Measurements from ENCODE around the gene GGT7.
"Not testable (repeated sequence)": the region's sequence is repeated elsewhere in the genome, so short reads cannot be mapped to it uniquely, and the experiment has no call there.

GGT7 gene

DNA sequence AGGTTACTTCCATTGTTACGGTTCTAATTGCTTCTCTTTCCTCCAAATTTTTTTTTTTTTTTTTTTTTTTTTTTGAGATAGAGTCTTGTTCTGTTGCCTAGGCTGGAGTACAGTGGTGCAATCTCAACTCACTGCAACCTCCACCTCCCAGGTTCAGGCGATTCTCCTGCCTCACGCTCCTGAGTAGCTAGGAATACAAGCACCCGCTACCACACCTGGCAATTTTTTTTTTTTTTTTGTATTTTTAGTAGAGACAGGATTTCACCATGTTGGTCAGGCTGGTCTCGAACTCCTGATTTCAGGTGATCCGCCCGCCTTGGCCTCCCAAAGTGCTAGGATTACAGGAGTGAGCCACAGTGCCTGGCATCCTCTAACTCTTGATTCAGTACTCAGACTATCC is 8.3 kb upstream of the GGT7 start:
- not testable (repeated sequence) for DNase-seq

GRCh38 chr20:34880215-34880850 is 7.7 kb upstream of the GGT7 start:
- no peak for DNase-seq

GRCh38 chr20:34876406-34877282 is 4.0 kb upstream of the GGT7 start, which contains the start of gene ACSS2:
TSS of gene ACSS2 (plus strand) at chr20:34876612. CDS start at chr20:34876646, 34 bp downstream.
- DNase-seq: peak; percentile 98

- no peak for DNase-seq
These were observed 3.2 kb upstream of the GGT7 start for GRCh38 chr20:34875642-34876405.

DNA sequence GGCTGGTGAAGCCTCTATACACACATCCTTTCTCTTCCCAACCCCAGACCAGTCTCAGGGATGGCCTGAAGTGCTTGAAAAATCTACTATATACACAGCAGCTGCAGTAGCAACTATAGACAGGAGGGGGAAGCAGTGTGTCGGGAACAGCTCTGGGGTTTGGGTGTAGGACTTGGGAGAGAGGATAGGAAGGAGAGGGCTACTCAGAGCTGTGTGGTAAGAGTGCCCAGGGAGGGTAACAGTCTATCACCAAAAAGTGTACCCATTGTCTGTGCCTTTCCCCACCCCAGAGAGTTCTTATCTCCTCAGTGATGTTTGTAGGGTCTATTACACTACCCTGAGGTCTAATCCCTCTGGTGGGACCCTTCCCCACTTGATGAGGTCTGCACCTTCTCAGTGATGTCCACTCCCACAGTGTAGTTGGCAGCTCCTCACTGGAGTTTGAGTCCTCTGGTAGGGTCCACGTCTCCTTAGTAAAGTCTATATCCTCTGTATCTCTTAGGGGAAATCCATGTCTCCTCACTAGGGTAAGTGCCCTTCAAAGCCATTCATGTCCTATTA is 1.5 kb upstream of the GGT7 start:
- DNase-seq: peak; percentile 62

GRCh38 chr20:34873583-34874093 is 982 bp upstream of the GGT7 start:
- no peak for DNase-seq

GRCh38 chr20:34871966-34872621 is 562 bp downstream of the GGT7 start:
- DNase-seq: no peak

- DNase-seq: no peak
These were observed 1.2 kb downstream of the GGT7 start for GRCh38 chr20:34871320-34871926.

DNA sequence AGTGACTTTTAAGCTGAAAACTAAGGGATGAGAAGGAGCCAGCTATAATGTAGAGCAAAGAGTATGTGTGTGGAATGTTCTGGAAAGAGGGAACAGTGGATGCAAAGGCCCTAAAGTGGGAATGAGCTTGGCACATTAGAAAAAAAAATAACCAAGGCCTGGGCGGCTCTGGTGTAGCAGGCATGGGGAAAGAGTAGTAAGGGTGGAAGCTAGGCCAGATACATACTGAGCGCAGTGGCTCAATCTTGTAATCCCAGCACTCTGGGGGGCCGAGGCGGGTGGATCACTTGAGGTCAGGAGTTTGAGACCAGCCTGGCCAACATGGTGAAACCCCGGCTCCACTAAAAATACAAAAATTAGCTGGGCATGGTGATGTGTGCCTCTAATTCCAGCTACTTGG is 8.4 kb downstream of the GGT7 start:
- no peak for DNase-seq

- DNase-seq: no peak
These were observed 9.2 kb downstream of the GGT7 start for GRCh38 chr20:34863421-34863965.

DNA sequence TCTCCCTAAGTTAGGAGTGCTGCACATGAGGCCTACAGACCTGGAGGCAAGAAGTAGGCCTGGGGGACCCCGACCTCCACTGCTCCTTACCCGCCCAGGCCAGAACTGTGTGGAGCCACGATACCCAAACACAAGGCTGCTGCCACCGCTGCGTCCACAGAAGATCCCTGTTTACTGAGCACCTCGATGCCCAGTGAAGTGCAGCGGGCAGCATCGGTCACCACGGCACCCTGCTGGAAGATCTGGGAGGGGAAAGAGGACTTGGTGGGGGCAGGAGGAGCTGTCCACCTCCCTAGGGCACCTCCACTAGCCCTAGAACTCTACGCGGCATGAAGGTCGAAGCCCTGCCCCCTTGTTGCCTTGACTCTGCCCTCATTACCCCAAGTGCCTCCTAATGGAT is 9.9 kb downstream of the GGT7 start:
- DNase-seq: no peak

- DNase-seq: no peak
These were observed 11.1 kb downstream of the GGT7 start for GRCh38 chr20:34861386-34862084.

- no peak for DNase-seq
These were observed 12.7 kb downstream of the GGT7 start for GRCh38 chr20:34859826-34860545.

DNA sequence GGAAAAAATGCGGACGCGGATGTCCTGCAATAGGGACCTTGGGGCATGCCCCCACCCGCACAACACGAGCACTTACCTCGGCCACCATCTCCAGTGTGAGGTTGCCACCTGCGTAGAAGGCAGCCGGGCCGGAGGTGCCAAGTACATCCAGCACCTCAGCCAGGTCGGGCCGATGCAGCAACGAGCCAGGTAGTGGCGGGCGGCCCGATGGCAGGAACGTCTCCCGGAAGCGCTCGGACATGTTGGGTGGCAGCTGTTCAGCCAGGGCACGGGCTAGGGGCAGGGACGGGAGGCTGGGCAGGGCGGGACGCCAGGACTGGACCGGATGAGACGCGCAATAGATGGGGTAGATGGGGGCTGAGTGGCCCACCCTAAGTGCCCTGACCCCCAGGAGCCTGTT is 13.3 kb downstream of the GGT7 start:
- no peak for DNase-seq

DNA sequence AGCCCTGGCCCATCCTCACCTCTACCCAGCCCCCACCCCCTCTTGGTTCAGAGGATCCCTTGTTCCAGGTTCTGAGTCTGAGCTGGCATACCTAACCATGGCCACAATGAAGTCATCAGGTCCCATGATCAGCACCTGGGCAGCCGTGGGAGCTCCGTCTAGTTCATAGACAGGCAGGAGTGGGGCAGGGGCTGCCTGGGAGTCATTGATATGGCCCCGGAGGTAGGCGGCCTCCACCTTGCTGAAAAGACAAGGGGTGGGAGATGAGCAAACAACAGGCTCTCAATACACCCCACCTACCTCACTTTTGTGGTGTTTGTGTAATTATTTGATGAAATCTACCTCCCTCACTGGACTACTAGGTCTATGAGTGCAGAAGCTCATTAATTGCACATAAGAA is 20.4 kb downstream of the GGT7 start:
- DNase-seq: no peak

GRCh38 chr20:34850969-34851368 is 21.7 kb downstream of the GGT7 start:
- DNase-seq: no peak

GRCh38 chr20:34849778-34850177 is 22.9 kb downstream of the GGT7 start:
- DNase-seq: no peak

GRCh38 chr20:34848597-34848996 is 24.1 kb downstream of the GGT7 start:
- DNase-seq: no peak

GRCh38 chr20:34843421-34843820 is 29.2 kb downstream of the GGT7 start:
- DNase-seq: no peak

DNA sequence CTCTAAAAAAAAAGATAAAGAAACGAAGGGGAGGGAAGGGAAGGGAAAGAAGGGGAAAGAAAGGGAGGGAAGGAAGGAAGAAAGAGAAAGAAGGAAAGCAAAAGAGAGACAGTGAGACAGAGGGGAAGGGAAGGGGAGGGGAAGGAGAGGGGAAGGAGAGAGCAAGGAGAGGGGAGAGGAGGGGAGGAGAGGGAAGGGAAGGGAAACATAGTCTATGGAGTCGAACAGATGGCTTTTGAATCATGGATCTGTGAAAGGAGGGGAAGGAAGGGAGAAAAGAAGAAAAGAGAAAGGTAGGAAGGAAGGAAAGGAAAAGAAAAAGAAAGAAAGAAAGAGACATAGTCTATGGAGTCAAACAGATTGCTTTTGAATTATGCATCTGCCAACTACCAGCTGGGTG is 30.5 kb downstream of the GGT7 start:
- DNase-seq: no peak

All from stimulated activated CD4-positive, alpha-beta T cell treated with anti-CD3 and anti-CD28 coated beads, Interleukin-1b, Interleukin-23, amount 100 ng/mL, for 48 hours (primary cell).